22Rv1 (cell line): ENCODE measurements around the gene RNLS.
"Not testable (repeated sequence)": the region's sequence is repeated elsewhere in the genome, so short reads cannot be mapped to it uniquely, and the experiment has no call there.

Experiments used
- H3K27ac ChIP-seq: fragments of 450-650 bp; 2 replicates; pipeline ENCODE4 v1.5.1; 2017
- ZFX ChIP-seq: fragments of 450-650 bp; IDR thresholded peaks from 2 replicates; pipeline ENCODE4 v1.6.1; 2017; ENCODE audit warnings: antibody characterized with exemption, borderline replicate concordance
- TF ChIP-seq, protein P1 (sequence below): fragments of 450-650 bp; IDR thresholded peaks from 2 replicates; pipeline ENCODE4 v1.5.1; 2017; ENCODE audit warnings: mild to moderate bottlenecking

Gene RNLS

DNA sequence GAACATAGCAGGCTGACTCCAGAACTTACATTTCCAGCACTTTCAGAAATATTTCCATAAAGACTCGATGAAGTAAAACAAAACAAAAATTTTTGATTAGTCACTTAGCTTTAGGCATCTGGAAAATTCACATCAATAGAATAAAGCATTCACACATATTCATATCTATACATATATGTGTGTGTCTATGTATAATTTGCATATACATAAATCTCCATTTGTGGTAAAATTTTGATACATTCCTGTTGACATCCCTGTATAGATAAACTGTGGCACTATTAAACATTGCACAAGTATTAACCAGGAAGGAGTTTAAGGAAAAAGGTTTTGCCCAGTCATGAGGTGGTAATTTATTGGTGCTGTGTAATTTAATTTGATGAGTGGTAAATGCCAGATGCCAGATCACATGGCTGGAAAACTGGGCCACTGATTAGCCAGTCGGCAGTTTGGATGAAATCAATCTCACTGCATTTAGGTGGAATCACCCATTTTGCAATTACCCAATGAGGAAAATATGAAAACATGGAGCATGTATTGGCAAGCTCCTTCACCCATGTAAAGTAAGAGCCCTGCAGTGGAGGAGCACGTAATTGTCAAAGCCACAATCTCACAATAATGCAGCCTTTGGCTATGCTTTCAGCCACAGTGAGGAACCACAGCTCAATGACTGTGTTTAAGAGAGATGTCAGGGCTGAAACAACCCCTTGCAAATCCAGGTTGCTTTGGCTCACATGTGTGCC lies 294.6 kb downstream of the RNLS start:
- H3K27ac ChIP-seq: no peak overlapping the region
- TF ChIP-seq, protein P1, sequence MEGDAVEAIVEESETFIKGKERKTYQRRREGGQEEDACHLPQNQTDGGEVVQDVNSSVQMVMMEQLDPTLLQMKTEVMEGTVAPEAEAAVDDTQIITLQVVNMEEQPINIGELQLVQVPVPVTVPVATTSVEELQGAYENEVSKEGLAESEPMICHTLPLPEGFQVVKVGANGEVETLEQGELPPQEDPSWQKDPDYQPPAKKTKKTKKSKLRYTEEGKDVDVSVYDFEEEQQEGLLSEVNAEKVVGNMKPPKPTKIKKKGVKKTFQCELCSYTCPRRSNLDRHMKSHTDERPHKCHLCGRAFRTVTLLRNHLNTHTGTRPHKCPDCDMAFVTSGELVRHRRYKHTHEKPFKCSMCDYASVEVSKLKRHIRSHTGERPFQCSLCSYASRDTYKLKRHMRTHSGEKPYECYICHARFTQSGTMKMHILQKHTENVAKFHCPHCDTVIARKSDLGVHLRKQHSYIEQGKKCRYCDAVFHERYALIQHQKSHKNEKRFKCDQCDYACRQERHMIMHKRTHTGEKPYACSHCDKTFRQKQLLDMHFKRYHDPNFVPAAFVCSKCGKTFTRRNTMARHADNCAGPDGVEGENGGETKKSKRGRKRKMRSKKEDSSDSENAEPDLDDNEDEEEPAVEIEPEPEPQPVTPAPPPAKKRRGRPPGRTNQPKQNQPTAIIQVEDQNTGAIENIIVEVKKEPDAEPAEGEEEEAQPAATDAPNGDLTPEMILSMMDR: no peak
- no peak for TF ChIP-seq ZFX

DNA sequence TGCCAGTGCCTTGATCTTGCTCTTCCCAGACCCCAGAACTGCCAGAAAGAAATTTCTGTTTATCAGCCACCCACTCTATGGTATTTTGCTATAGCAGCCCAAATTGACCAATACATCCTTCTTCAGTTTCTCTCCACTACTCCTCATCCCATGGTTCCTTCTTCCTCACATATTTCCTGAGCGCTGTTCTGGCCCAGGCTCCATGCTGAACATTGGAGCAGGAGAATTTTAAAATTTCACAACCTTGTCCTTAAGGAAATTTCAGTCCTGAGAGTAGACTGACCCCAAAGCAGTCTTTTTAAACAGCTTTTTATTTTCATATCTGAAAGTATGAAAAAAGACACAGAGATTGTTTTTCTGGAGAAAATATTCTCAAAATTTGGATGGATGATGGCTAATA lies 297.1 kb downstream of the RNLS start:
- no peak overlapping the region for H3K27ac ChIP-seq
- TF ChIP-seq ZFX: no peak
- TF ChIP-seq, protein P1: no peak

DNA sequence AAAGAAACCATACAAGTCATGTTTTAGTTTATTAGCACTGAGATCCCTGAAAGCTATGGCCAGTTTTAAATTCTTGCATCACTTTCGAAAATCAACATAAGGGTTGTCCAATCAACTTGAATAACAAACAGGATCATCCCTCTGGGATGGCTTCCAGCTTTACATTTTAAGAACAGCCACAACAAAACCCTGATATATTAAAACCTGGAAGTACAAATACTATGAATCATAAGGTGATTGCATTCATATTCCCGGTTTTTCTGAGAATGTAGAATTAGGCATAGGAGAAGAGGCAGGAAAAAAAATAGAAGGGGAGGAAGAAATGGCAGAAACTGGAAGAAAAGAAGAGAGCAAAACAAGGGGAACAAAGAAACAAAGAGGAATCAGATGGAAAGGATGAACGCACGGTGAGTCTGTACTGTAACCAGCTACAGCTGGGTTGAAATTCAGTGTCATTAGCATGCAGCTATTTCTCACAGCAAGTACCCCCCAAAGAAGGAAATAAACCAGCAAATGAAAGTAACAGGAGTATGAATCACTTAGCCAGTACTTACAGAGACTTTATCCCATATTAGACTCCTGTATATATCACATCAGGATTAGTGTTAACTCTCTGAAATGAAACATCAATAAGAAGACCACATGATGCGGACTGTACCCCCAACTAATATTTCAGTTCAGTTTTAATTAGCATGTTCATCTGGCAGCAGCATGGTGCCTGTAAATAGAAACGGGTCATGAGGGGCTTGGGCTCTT lies 301.3 kb downstream of the RNLS start:
- H3K27ac ChIP-seq: no peak overlapping the region
- no peak for TF ChIP-seq ZFX

DNA sequence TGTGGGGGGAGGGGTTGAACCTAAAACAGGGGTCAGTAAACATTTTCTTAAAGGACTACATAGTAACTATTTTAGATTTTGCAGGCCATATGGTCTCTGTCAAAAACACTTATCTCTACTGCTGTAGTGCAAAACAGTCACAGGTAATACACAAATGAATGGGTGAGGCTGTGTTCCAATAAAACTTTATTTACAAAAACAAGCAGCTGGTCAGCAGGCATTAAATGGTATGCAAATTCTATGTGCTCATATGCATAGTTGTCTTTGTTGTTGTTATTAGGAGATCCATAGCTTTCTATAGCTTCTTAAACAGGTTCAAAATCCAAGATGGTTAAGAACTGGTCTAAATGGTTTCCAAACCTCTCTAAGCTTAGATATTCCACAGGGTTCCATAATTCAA lies 302.6 kb downstream of the RNLS start:
- no peak overlapping the region for H3K27ac ChIP-seq
- no peak for TF ChIP-seq ZFX
- TF ChIP-seq, protein P1: no peak

DNA sequence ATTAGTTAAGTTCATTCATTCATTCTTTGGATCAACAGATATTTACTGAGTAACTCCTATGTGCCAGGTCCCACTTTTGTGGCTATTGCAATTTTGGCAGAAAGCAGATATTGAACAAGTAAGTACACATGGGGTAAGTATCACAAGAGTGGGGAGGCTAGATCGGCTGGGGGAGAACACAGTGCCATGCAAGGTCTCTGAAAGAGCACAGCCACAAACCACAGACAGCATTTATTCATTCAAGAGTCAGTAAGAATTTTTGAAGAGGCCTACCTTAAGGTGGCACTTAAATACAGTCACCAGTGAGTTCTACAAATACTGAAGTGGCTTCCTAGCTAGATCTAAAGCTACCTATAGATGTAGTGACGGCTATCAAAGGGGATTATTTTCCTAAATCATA lies 304.2 kb downstream of the RNLS start:
- TF ChIP-seq, protein P1: no peak
- TF ChIP-seq ZFX: no peak

DNA sequence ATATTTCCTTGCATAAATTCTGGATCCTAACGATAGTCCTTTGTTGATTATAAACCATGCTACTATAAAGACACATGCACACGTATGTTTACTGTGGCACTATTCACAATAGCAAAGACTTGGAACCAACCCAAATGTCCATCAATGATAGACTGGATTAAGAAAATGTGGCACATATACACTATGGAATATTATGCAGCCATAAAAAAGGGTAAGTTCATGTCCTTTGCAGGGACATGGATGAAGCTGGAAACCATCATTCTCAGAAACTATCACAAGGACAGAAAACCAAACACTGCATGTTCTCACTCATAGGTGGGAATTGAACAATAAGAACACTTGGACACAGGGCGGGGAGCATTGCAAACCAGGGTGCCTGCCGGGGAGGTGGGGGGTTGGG lies 306.2 kb downstream of the RNLS start:
- H3K27ac ChIP-seq: not testable (repeated sequence)

More for the DNA sequence above, 304.2 kb downstream of the RNLS start:
- no peak overlapping the region for H3K27ac ChIP-seq

DNA sequence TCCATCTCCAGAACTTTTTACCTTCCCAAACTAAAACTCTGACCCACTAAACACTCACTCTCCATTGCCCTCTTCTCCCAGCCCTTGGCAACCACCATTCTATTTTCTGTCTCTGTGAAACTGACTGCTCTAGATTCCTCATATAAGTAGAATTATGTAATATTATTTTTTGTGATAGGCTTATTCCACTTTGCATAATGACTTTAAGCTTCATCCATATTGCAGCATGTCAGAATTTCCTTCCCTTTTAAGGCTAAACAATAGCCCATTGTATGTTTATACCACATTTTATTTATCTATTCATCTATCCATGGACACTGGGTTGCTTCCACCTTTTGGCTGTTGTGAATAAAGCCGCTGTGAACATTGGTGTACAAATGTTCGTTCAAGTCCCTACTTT lies 308.8 kb downstream of the RNLS start:
- no peak overlapping the region for H3K27ac ChIP-seq

DNA sequence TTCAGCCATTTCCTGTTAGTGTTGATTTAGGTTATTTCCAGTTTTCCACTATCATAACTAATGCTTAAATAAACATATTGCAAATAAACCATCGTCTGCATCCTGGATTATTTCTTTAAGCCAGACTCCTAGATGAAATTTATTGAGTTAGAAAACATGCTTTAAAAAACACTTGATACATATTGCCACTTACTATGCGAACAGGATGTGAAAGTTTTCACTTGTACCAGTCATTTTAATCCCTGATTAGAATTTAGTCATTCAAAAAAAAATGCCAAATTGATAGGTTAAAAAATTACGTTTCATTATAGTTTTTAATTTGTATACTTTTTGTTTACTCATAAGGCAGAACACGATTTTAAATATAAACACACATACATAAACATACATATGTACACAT lies 309.6 kb downstream of the RNLS start:
- no peak overlapping the region for H3K27ac ChIP-seq
- TF ChIP-seq ZFX: no peak
- TF ChIP-seq, protein P1: no peak

More for the DNA sequence above, 308.8 kb downstream of the RNLS start:
- TF ChIP-seq, protein P1: no peak
